ENCODE data around the gene SYNDIG1L.
A peak's percentile ranks its signal among the peaks of the same experiment; 100 is the strongest.

GRCh38 chr14:74425525-74426201 is 347 bp downstream of the SYNDIG1L start:
- TF ChIP-seq CTCF (IDR thresholded peaks at IDR 0.05; ENCODE audit: insufficient read depth, low read length) = no peak
- TF ChIP-seq REST (IDR thresholded peaks at IDR 0.05; ENCODE audit: insufficient replicate concordance, low read depth) = peak; percentile 90
- TF ChIP-seq GABPA (IDR thresholded peaks at IDR 0.05; ENCODE audit: low read depth) = no peak
- no peak for TF ChIP-seq POLR2AphosphoS5 (IDR thresholded peaks at IDR 0.05; ENCODE audit: low read depth)

Measured in HL-60 (cell line).